Fibroblast of the aortic adventitia (primary cell): ENCODE data around the gene PIRT. TPM values are rescaled to one million over a fixed set of nuclear protein-coding genes. Genes with fewer than 3 reads are reported as not detected.
"Not testable (repeated sequence)": the region's sequence is repeated elsewhere in the genome, so short reads cannot be mapped to it uniquely, and the experiment has no call there.

Experiments
- DNase-seq: peaks from one replicate; pipeline ENCODE4 v3.0.0-alpha.2; 2010; ENCODE audit warnings: low read depth
- H3K4me3 ChIP-seq: 2 replicates; pipeline ENCODE4 v1.5.1; 2011; ENCODE audit warnings: low read depth, mild to moderate bottlenecking, control low read depth, low read length, moderate library complexity
- CTCF ChIP-seq: IDR thresholded peaks from 2 replicates; pipeline ENCODE4 v1.5.1; 2011; ENCODE audit warnings: mild to moderate bottlenecking, low read length, control low read depth, inconsistent platforms; ENCODE audit not compliant: insufficient read depth
- total RNA-seq: library from RNA; depleted of rRNA; stranded (reverse); fragments of >200 nt; gene quantifications from 2 replicates; pipeline ENCODE4 v1.2.3, GENCODE V29; 2012; ENCODE audit warnings: low replicate concordance

Gene PIRT
- total RNA-seq, 1 donor = not detected

DNA sequence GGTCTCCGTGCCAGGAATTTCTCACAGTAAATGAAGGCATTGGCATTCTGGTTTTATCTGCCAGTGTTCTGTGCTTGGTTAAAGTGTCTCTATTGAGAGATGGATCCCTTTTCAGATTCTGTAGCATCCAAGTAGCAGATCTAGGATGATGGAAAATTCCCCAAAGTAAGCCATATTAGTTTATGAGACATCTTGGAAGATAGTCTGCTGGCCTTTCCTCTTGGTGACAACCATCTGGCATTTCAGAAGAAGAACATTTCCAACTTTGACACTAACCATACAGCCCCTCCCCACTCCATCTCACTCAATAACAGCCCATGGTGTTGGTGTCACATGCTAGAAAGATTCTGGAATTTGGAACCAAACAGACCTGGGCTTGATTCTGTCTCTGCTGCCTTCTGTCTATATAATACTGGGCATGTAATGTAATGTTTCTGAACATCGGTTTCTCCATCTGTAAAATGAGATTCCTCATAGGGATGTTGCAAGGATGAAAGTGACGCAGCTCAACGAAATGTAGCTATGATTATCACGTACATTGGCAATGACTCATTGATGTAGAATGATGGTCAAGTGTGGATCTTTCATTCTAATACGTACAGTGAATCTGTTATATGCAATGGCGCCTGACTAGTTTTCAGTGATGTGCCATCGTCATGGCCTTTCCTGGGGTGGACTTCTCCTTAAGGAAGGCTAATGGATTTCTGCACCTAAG is 32.6 kb upstream of the PIRT start:
- no peak for TF ChIP-seq CTCF
- no peak overlapping the region for H3K4me3 ChIP-seq

DNA sequence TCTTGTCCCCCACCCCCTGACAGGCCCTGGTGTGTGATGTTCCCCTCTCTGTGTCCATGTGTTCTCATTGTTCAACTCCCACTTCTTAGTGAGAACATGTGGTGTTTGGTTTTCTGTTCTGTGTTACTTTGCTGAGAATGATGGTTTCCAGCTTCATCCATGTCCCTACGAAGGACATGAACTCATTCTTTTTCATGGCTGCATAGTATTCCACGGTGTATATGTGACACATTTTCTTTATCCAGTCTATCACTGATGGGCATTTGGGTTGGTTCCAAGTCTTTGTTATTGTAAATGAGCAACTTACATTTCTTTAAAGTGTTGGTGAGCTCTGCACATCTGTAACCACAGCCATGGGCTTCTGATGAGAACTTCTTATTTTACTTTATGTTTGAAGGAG is 30.9 kb upstream of the PIRT start:
- not testable (repeated sequence) for DNase-seq, H3K4me3 ChIP-seq

More for the DNA sequence above, 32.6 kb upstream of the PIRT start:
- no peak for DNase-seq

DNA sequence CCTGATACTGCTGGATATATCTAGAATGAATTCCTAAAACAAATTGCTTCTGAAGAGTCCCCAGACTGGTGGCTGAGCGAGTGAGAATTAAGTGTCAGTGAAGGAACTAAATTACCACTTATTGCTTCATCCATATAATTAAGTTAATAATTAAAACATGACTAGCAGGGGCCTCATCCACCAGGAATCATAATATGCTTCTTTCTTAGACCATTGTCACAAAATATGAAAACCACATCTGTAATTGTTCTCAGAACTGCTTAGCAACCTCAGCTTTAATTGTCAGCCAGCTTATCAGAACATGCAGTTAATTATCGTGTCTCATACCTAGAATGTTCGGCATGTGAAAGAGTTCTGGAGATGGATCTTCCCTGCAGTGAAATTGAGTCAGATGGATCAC is 21.2 kb upstream of the PIRT start:
- H3K4me3 ChIP-seq = no peak overlapping the region
- DNase-seq = no peak
- no peak for TF ChIP-seq CTCF

DNA sequence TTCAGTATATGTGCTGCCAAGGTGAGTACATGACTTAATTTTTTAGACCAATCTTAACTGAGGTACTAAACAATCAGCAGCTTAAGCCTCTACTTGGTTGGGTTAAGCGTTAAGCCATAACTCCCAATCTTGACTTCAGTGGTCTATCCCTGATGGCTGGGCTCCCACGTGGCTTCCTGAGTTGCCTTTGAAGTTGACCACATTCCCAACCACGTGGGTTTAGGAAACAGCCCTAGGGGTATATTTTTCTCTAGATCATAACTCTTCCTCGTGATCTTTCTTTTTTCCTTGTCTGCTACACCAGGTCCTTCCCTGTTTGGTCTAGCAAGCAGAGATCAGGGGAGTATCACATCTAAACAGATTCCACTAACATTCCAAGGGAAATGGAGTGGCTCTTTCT is 20.1 kb upstream of the PIRT start:
- DNase-seq = no peak
- TF ChIP-seq CTCF = no peak
- H3K4me3 ChIP-seq = no peak overlapping the region

GRCh38 chr17:10846636-10847035 is 8.7 kb upstream of the PIRT start:
- H3K4me3 ChIP-seq, DNase-seq: not testable (repeated sequence)

GRCh38 chr17:10845388-10845751 is 7.5 kb upstream of the PIRT start:
- DNase-seq = no peak
- H3K4me3 ChIP-seq = no peak overlapping the region
- no peak for TF ChIP-seq CTCF

DNA sequence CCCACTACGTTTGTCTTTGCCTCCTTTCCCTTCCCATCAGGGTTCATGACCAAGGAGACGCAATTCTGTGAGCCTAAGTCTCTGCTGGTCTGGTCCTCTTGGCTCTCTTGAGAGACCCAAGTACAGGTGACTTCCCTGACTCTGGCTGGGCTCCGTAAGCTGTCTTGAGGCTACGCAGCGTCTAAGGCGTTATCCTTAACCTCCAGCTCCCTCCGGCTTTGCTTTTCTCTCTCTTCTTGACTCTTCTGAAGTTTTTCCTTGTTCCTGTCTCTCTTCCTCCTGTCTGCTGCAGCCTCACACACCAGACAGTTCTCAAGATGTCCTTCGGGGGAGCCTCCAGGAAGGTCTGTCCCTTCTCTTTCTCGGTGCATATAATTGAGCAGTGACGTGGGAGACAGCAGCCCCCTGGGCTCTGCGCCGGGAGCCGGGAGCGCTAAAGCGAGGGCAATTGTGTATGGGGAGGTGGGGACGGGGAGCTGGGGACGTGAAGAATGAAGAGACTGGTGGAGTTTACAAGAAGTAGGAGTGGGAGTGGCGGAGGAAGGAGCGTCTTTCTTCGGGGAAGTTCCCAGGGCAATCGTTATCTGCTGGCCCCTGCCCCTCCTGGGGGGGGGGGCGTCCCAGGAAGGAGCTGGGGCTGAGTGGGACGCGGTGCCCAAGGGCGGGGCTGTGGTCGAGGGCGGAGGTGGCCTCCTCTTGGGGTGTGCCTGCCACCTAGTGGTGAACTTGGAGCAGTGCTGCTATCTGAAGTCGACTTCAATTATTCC is 6.9 kb upstream of the PIRT start:
- DNase-seq = peak; percentile 71
- peak; percentile 88 for TF ChIP-seq CTCF
- H3K4me3 ChIP-seq = peak overlapping the region; percentile 62

DNA sequence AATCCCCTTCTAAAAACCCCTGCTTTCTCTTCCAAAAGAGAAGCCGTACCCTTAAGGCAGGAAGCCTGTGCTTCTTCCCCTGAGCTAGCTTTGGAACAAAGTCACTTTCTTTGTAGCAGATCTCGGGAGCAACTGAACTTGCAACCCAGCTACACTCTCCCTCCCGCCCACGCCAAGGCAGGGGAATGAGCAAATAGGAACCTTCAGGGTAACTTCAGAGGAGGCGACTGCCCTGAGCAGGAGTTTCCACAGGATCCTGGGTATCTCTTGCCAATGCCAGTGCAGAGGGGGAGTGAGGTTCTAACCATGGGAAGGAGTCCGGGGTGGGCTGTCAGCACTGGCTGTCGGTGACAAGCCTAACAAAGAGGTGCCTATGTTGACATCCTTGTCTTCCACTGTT is 5.9 kb upstream of the PIRT start:
- no peak overlapping the region for H3K4me3 ChIP-seq
- DNase-seq = no peak
- TF ChIP-seq CTCF = no peak
